Nephron (organoid): ENCODE results near the gene TAPBP.
A peak's percentile ranks its signal among the peaks of the same experiment; 100 is the strongest.

Experiments
- H3K27ac Mint-ChIP-seq, 3 experiments: 2 replicates each; pipeline ENCODE4 v1.8.0; 2020; ENCODE audit warnings: mixed read lengths in 3 of 3, mild to moderate bottlenecking in 2 of 3, moderate library complexity in 1 of 3
- H3K27me3 Mint-ChIP-seq: 2 replicates; pipeline ENCODE4 v1.8.0; 2021; ENCODE audit warnings: low read depth, mild to moderate bottlenecking, moderate library complexity, mixed read lengths
- H3K36me3 Mint-ChIP-seq: 2 replicates; pipeline ENCODE4 v1.8.0; 2020; ENCODE audit warnings: low read depth, mixed read lengths
- H3K4me1 Mint-ChIP-seq: 2 replicates; pipeline ENCODE4 v1.8.0; 2020; ENCODE audit warnings: mixed read lengths
- H3K4me3 Mint-ChIP-seq, 3 experiments: 2 replicates each; pipeline ENCODE4 v1.8.0; 2020; ENCODE audit warnings: mild to moderate bottlenecking in 3 of 3, mixed read lengths in 3 of 3, moderate library complexity in 2 of 3
- H3K9me3 Mint-ChIP-seq: 2 replicates; pipeline ENCODE4 v1.8.0; 2020; ENCODE audit warnings: mixed read lengths
- TF ChIP-seq, protein P1 (sequence below), 3 experiments: fragments of 200-600 bp; sonication (generic); IDR thresholded peaks; one replicate each; pipeline ENCODE4 v1.5.0; 2021; ENCODE audit warnings: antibody characterized with exemption in 3 of 3; ENCODE audit not compliant: unreplicated experiment in 3 of 3

TAPBP gene

DNA sequence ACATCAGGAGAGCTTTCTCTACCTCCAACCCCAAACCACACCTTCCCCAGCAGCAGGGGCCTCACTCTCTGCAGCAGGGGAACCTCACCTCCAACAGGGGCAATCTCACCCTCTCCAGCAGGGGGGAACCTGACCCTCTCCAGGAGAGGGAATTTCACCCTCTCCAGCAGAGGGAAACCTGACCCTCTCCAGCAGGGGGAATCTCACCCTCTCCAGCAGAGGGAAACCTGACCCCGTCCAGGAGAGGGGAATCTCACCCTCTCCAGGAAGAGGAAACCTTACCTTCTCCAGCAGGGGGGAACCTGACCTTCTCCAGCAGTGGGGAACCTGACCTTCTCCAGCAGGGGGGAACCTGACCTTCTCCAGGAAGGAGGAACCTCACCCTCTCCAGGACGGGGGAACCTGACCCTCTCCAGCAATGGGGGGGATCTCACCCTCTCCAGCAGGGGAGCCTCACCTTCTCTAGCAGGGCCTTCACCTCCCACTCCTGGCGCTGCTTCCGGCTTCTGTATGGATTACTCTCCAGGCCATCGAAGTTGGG, 33.8 kb downstream of the TAPBP start:
- Mint-ChIP-seq H3K27me3 (no peaks in the 10 kb centered on the region), H3K27ac (no peak overlapping the region), H3K9me3 (no peaks in the 10 kb centered on the region), H3K4me3 (no peak overlapping the region), H3K36me3 (peaks cover 35% of the 10 kb centered on the region), H3K4me1 (peaks cover 15% of the 10 kb centered on the region)
- TF ChIP-seq, protein P1, sequence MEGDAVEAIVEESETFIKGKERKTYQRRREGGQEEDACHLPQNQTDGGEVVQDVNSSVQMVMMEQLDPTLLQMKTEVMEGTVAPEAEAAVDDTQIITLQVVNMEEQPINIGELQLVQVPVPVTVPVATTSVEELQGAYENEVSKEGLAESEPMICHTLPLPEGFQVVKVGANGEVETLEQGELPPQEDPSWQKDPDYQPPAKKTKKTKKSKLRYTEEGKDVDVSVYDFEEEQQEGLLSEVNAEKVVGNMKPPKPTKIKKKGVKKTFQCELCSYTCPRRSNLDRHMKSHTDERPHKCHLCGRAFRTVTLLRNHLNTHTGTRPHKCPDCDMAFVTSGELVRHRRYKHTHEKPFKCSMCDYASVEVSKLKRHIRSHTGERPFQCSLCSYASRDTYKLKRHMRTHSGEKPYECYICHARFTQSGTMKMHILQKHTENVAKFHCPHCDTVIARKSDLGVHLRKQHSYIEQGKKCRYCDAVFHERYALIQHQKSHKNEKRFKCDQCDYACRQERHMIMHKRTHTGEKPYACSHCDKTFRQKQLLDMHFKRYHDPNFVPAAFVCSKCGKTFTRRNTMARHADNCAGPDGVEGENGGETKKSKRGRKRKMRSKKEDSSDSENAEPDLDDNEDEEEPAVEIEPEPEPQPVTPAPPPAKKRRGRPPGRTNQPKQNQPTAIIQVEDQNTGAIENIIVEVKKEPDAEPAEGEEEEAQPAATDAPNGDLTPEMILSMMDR (IDR thresholded peaks at IDR 0.05; ENCODE audit: unreplicated experiment in 3 of 3) = peak in 2 of 3 experiments; percentile 11 to 42

DNA sequence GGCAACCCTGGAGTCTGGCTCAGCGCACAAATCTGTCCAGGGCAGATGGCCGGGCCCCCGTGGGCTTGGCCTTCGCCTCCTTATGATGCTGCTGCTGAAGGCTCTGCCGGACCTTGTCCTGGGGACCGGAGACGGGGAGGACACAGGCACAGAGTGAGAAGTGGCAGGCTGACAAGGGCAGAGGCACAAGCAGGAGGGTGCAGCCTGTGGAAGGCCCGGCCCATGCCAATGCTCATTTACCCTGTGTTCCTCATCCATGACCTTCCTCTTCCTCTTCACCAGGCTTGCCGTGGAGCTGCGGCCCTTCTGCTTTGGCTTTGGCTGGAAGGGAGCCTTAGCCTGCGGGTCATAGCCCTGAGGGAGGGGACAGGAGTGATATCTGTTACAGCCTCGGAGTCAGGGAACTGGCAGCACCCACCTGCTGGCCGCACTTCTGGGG, 34.6 kb downstream of the TAPBP start:
- TF ChIP-seq, protein P1 (IDR thresholded peaks at IDR 0.05; ENCODE audit: unreplicated experiment in 3 of 3) = no peak
- Mint-ChIP-seq H3K27ac (no peak overlapping the region), H3K4me3 (no peak overlapping the region), H3K27me3 (no peaks in the 10 kb centered on the region), H3K36me3 (peaks cover 40% of the 10 kb centered on the region), H3K4me1 (peaks cover 23% of the 10 kb centered on the region), H3K9me3 (no peaks in the 10 kb centered on the region)

DNA sequence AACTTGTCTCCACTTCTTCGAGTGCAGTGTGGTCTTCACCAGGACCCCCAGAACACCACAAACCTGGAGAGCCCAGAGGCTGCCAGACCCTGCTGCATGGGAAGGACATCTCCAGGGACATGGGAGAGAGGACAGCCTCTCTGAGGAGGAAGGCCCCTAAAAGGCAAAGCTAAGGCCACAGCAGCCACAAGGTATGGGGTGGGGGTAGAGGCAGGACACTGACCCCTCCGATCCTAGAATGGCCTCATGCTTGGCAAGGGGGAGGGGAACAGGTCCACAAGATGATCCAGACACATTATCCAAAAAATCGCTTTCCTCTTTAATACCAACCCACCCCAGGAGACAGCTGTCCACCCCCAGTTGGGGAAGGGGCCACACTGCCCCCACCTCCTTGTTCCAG, 35.1 kb downstream of the TAPBP start:
- Mint-ChIP-seq H3K36me3 (peaks cover 41% of the 10 kb centered on the region), H3K27me3 (no peaks in the 10 kb centered on the region), H3K27ac (no peak overlapping the region), H3K9me3 (no peaks in the 10 kb centered on the region), H3K4me1 (peaks cover 26% of the 10 kb centered on the region), H3K4me3 (peak overlapping the region in 1 of 3 experiments; percentile 12)
- TF ChIP-seq, protein P1 (IDR thresholded peaks at IDR 0.05; ENCODE audit: unreplicated experiment in 3 of 3) = no peak

DNA sequence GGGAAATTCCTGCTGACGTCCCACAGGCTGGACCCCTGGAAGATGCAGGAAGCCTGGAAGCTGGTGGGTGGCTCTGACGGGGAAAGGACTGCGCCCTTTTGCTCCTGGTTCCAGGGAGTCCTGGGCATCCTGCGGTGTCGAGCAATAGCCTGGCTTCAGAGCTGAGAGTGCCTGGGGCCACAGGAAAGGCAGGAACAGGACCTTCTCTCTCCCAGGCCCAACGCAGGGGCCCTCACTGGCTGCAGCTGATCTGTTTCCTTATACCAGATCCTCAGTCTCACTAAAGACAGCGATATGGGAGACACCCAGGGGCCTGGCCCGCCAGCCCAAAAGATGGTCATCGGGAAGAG, 35.5 kb downstream of the TAPBP start:
- Mint-ChIP-seq H3K4me1 (peaks cover 31% of the 10 kb centered on the region), H3K9me3 (no peaks in the 10 kb centered on the region), H3K4me3 (peak overlapping the region in 1 of 3 experiments; percentile 14), H3K36me3 (peaks cover 45% of the 10 kb centered on the region), H3K27me3 (no peaks in the 10 kb centered on the region), H3K27ac (no peak overlapping the region)
- TF ChIP-seq, protein P1 (IDR thresholded peaks at IDR 0.05; ENCODE audit: unreplicated experiment in 3 of 3) = no peak

DNA sequence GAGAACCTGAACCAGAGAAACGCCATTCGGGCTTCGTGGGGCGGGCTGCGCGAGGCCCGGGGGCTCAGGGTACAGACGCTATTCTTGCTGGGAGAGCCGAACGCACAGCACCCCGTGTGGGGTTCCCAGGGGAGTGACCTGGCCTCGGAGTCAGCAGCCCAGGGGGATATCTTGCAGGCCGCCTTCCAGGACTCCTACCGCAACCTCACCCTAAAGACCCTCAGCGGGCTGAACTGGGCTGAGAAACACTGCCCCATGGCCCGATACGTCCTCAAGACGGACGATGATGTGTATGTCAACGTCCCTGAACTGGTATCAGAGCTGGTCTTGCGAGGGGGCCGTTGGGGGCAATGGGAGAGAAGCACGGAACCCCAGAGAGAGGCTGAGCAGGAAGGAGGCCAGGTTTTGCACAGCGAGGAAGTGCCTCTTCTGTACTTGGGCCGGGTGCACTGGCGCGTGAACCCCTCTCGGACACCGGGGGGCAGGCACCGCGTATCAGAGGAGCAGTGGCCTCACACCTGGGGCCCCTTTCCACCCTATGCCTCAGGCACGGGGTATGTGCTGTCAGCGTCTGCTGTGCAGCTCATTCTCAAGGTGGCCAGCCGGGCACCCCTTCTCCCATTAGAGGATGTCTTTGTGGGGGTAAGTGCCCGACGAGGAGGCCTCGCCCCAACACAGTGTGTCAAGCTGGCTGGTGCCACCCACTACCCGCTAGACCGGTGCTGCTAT, 36.1 kb downstream of the TAPBP start:
- H3K4me3 Mint-ChIP-seq = peak overlapping the region; percentile 83 to 91 (median 87)
- peak overlapping the region; percentile 65 to 93 (median 91) for H3K27ac Mint-ChIP-seq
- TF ChIP-seq, protein P1 (IDR thresholded peaks at IDR 0.05; ENCODE audit: unreplicated experiment in 3 of 3) = no peak
- peaks cover 45% of the 10 kb centered on the region for H3K36me3 Mint-ChIP-seq
- H3K4me1 Mint-ChIP-seq = peaks cover 36% of the 10 kb centered on the region
- no peaks in the 10 kb centered on the region for H3K27me3 Mint-ChIP-seq
- no peaks in the 10 kb centered on the region for H3K9me3 Mint-ChIP-seq
